GM12875 (cell line): Measurements from ENCODE around the gene CNTN6.

Experiments
- H3K4me3 ChIP-seq: one replicate; pipeline ENCODE4 v1.5.1; 2011; ENCODE audit warnings: low read depth, low read length, control low read depth
- TF ChIP-seq, protein P1 (sequence below): IDR thresholded peaks from 2 replicates; pipeline ENCODE4 v1.5.1; 2011; ENCODE audit warnings: low read depth, mild to moderate bottlenecking, control low read depth, inconsistent platforms, low read length, moderate library complexity, borderline replicate concordance; ENCODE audit not compliant: insufficient read depth

CNTN6 gene

DNA sequence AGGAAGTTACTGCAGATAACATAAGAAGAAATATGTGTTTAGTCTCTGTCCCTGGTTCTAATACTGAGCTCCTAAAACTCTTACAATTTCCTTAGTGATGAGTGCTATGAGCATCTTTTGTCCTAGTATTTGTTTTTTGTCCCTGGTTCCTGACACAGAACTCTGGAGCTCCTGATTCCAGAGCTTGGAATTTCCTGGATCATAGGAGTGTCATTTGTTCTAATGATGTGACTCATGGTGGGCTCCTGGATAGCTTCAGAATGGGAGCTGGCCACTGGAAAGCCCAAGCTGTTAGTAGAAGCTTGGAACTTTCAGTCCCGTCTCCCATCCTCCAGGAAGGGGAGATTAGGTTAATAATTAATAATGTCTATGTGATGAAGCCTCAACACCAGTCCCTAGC is 98.2 kb downstream of the CNTN6 start:
- no peak overlapping the region for H3K4me3 ChIP-seq
- TF ChIP-seq, protein P1, sequence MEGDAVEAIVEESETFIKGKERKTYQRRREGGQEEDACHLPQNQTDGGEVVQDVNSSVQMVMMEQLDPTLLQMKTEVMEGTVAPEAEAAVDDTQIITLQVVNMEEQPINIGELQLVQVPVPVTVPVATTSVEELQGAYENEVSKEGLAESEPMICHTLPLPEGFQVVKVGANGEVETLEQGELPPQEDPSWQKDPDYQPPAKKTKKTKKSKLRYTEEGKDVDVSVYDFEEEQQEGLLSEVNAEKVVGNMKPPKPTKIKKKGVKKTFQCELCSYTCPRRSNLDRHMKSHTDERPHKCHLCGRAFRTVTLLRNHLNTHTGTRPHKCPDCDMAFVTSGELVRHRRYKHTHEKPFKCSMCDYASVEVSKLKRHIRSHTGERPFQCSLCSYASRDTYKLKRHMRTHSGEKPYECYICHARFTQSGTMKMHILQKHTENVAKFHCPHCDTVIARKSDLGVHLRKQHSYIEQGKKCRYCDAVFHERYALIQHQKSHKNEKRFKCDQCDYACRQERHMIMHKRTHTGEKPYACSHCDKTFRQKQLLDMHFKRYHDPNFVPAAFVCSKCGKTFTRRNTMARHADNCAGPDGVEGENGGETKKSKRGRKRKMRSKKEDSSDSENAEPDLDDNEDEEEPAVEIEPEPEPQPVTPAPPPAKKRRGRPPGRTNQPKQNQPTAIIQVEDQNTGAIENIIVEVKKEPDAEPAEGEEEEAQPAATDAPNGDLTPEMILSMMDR = no peak

DNA sequence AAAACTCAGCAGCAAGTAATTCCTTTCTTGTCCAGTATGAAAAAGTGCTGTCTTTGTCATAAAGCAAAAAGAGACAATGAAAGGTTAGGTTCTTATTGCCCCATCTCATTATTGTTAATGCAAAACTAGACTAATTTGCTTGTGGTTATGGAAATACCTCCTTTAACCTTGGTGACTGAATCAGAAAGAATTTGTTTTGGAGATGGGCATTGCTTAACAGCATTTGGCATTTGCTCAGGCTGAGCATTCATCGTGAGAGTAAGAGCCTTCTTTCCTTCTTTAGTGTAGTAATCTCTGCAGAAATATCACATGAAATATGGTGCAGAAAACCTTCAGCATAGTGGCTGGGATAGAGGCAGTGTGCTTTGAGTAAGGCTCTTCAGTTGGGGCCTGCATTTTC is 103.1 kb downstream of the CNTN6 start:
- TF ChIP-seq, protein P1 = no peak
- no peak overlapping the region for H3K4me3 ChIP-seq

DNA sequence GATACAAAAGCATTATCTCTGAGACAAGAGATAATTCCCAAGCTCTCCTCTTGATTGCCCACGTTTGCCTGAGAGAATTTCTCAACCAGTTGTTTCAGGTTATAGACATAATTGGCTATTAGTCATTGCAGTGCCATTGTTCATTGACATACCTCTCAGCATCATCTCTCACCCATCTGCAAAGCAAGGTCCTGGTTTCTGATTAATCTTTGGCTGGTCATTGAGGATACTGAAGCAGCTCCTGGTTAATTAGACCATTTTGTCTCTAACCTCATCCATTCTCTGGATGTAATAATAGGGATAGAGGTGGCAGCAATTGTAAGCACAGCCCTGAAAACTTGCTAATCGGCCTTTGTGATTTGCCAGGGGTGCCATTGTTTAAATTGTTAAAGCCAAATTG is 104.2 kb downstream of the CNTN6 start:
- TF ChIP-seq, protein P1 = no peak
- H3K4me3 ChIP-seq = no peak overlapping the region

DNA sequence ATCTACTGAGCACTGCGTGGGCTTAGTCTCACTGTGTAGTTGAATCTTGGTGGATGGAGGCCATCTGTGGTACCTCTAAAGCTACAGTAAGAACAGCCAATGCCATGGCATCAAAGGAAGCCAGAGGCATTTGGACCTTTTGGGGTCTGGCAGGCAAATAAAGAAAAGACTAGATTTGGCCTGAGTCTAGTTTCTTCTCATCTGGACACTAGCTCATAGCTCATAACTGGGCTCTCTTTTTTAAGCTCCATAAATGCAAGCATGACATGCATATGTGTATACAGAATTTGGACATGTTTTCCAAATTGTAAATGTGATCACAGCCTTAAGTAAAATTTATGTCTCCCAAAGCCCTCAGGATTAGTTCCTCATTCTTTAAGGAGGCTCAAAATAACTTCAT is 107.5 kb downstream of the CNTN6 start:
- TF ChIP-seq, protein P1 = no peak
- H3K4me3 ChIP-seq = no peak overlapping the region

DNA sequence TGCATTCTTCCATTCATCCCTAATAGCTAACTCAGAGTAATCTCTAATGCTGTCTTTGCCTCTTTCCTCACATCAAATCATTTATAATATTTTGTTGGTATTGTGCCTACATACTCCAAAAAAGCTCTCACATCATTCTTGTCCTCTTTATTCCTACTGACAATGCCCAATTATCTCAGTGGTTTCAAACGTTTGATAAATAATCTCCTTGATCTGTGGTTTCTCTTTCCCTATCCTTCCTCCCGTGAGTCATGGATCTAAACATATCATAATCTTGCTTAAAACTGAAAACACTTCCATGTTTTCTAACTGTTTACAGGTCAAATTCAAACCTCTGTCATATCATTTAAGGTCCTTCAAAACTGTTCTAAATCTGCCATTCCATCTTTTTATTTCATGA is 115.1 kb downstream of the CNTN6 start:
- TF ChIP-seq, protein P1 = no peak
- no peak overlapping the region for H3K4me3 ChIP-seq

DNA sequence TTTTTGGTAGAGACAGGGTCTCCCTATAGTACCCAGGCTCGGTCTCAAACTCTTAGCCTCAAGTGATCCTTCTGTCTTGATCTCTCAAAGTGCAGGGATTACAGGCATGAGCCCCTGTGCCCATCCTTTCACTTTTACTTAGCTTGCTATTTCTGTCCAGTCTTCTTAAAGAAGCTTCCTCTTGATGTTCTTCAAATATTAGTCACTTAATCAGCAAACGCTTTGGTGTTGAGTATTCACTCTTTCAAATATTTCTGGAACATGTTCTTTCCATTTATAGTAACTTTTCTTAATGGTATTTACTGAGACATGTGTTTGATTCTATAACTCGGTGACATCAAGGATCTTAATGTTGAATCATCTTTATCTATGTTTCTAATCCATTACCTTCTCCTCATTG is 122.1 kb downstream of the CNTN6 start:
- H3K4me3 ChIP-seq = no peak overlapping the region

DNA sequence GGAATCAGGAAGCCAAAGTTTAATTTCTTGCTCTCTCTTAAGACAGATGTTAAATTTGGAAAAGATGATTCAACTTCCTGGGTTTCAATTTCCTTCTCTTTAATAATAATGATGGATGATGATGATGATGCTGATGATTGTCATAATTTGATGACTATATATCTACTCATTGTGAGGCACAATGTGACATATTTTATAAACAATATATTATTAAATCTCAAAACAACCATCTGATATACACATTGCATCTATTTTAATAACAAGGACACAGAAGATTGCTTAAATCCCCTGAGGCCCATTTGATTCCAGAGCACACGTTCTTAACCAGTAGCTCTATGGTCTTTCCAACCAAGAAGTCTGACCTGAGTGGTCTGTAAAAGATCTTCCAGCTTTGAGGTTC is 124.0 kb downstream of the CNTN6 start:
- H3K4me3 ChIP-seq = no peak overlapping the region

More for the DNA sequence above, 122.1 kb downstream of the CNTN6 start:
- TF ChIP-seq, protein P1 = no peak

More for the DNA sequence above, 124.0 kb downstream of the CNTN6 start:
- TF ChIP-seq, protein P1 = no peak
